ENCODE measurements around the gene COMMD8.

COMMD8 gene

GRCh38 chr4:47425628-47426027 is 37.9 kb downstream of the COMMD8 start:
- no peak for TF ChIP-seq Cebpa-rat (IDR thresholded peaks at IDR 0.05)
- Histone ChIP-seq H3K36me3 (no peaks in the 10 kb centered on the region), H3K9ac (no peak overlapping the region), H3K4me1 (no peaks in the 10 kb centered on the region), H3K4me2 (no peak overlapping the region), H4K20me1 (no peaks in the 10 kb centered on the region), H3K4me3 (no peak overlapping the region), H3K27ac (no peak overlapping the region), H3K9me3 (replicated peaks in 1 of 11) (0 out of 22 replicates have a peak, but pooled peaks cover 0 to 4% (median 0%) of the 10 kb centered on the region in 11 experiments), H3K27me3 (no peaks in the 10 kb centered on the region)

GRCh38 chr4:47419296-47419695 is 44.2 kb downstream of the COMMD8 start:
- H4K20me1 ChIP-seq: no peaks in the 10 kb centered on the region
- no peak overlapping the region for H3K27ac ChIP-seq
- H3K4me2 ChIP-seq: no peak overlapping the region
- H3K36me3 ChIP-seq: no peaks in the 10 kb centered on the region
- H3K9me3 ChIP-seq (replicated peaks in 1 of 11): no peaks in the 10 kb centered on the region
- H3K4me1 ChIP-seq: peaks cover 0 to 15% (median 3%) of the 10 kb centered on the region in 10 experiments; a peak in 11 of 20 replicates
- TF ChIP-seq Cebpa-rat (IDR thresholded peaks at IDR 0.05): no peak
- H3K27me3 ChIP-seq: no peaks in the 10 kb centered on the region
- no peak overlapping the region for H3K9ac ChIP-seq
- H3K4me3 ChIP-seq: no peak overlapping the region

- no peaks in the 10 kb centered on the region for H3K36me3 ChIP-seq
- H3K27me3 ChIP-seq: no peaks in the 10 kb centered on the region
- no peak overlapping the region for H3K4me2 ChIP-seq
- H3K9me3 ChIP-seq (replicated peaks in 1 of 11): no peaks in the 10 kb centered on the region
- H3K4me3 ChIP-seq: no peak overlapping the region
- TF ChIP-seq Cebpa-rat (IDR thresholded peaks at IDR 0.05): no peak
- peaks cover 0 to 26% (median 15%) of the 10 kb centered on the region in 10 experiments; a peak in 14 of 20 replicates for H3K4me1 ChIP-seq
- H3K9ac ChIP-seq: no peak overlapping the region
- H4K20me1 ChIP-seq: no peaks in the 10 kb centered on the region
- no peak overlapping the region for H3K27ac ChIP-seq
Observed at GRCh38 chr4:47418147-47418546, 45.4 kb downstream of the COMMD8 start.

- Histone ChIP-seq H3K36me3 (no peaks in the 10 kb centered on the region), H3K9me3 (replicated peaks in 1 of 11) (peaks cover 0 to 5% (median 1%) of the 10 kb centered on the region in 11 experiments; a peak in 5 of 22 replicates), H3K9ac (no peak overlapping the region), H3K27ac (no peak overlapping the region), H3K4me1 (peaks cover 0 to 36% (median 23%) of the 10 kb centered on the region in 10 experiments; a peak in 14 of 20 replicates), H3K27me3 (no peaks in the 10 kb centered on the region), H3K4me2 (no peak overlapping the region), H3K4me3 (no peak overlapping the region), H4K20me1 (no peaks in the 10 kb centered on the region)
- TF ChIP-seq Cebpa-rat (IDR thresholded peaks at IDR 0.05): no peak
Observed at GRCh38 chr4:47415719-47416118, 47.8 kb downstream of the COMMD8 start.

GRCh38 chr4:47413521-47413920 is 50.0 kb downstream of the COMMD8 start:
- peak overlapping the region in 1 of 11 experiments; percentile 26; a peak in 1 of 22 replicates for H3K27ac ChIP-seq

GRCh38 chr4:47410271-47410670 is 53.2 kb downstream of the COMMD8 start:
- H3K27ac ChIP-seq: no peak overlapping the region
- H3K4me1 ChIP-seq: peaks cover 0 to 29% (median 23%) of the 10 kb centered on the region in 10 experiments; a peak in 14 of 20 replicates
- no peaks in the 10 kb centered on the region for H3K27me3 ChIP-seq
- TF ChIP-seq Cebpa-rat (IDR thresholded peaks at IDR 0.05): no peak
- no peak overlapping the region for H3K4me2 ChIP-seq
- H3K9me3 ChIP-seq (replicated peaks in 1 of 11): peaks cover 0 to 19% (median 7%) of the 10 kb centered on the region in 11 experiments; a peak in 6 of 22 replicates
- H4K20me1 ChIP-seq: no peaks in the 10 kb centered on the region
- H3K9ac ChIP-seq: no peak overlapping the region
- no peaks in the 10 kb centered on the region for H3K36me3 ChIP-seq
- H3K4me3 ChIP-seq: no peak overlapping the region

More at GRCh38 chr4:47413521-47413920, 50.0 kb downstream of the COMMD8 start:
- H3K9me3 ChIP-seq (replicated peaks in 1 of 11): peaks cover 0 to 19% (median 7%) of the 10 kb centered on the region in 11 experiments; a peak in 6 of 22 replicates
- no peaks in the 10 kb centered on the region for H3K36me3 ChIP-seq
- TF ChIP-seq Cebpa-rat (IDR thresholded peaks at IDR 0.05): no peak
- no peak overlapping the region for H3K4me3 ChIP-seq
- H3K27me3 ChIP-seq: no peaks in the 10 kb centered on the region
- H3K9ac ChIP-seq: peak overlapping the region in 1 of 11 experiments; percentile 1; a peak in 1 of 22 replicates
- peak overlapping the region in 8 of 11 experiments; percentile 4 to 75 (median 48); a peak in 15 of 22 replicates for H3K4me2 ChIP-seq
- H4K20me1 ChIP-seq: no peaks in the 10 kb centered on the region
- H3K4me1 ChIP-seq: peaks cover 0 to 36% (median 23%) of the 10 kb centered on the region in 10 experiments; a peak in 14 of 20 replicates

GRCh38 chr4:47406408-47406807 is 57.1 kb downstream of the COMMD8 start:
- no peak overlapping the region for H3K27ac ChIP-seq
- no peak overlapping the region for H3K4me2 ChIP-seq
- no peaks in the 10 kb centered on the region for H3K4me1 ChIP-seq
- H4K20me1 ChIP-seq: no peaks in the 10 kb centered on the region
- no peaks in the 10 kb centered on the region for H3K27me3 ChIP-seq
- H3K9me3 ChIP-seq (replicated peaks in 1 of 11): peaks cover 0 to 19% (median 7%) of the 10 kb centered on the region in 11 experiments; a peak in 6 of 22 replicates
- TF ChIP-seq Cebpa-rat (IDR thresholded peaks at IDR 0.05): no peak
- no peak overlapping the region for H3K9ac ChIP-seq
- no peak overlapping the region for H3K4me3 ChIP-seq
- no peaks in the 10 kb centered on the region for H3K36me3 ChIP-seq

Measured in BLaER1 treated with 17β-estradiol and CSF1 and Interleukin-3, amounts not matched to agents 10 nM and 100 nM (cell line).